Panc1 (cell line): ENCODE data around the gene GRAMD1B. TPM values are rescaled to one million over a fixed set of nuclear protein-coding genes. Genes with fewer than 3 reads are reported as not detected.

ENCODE experiments used
- ATAC-seq: fragments of 200-7000 bp; cut with Tn5 transposase; 2 replicates; pipeline ENCODE4 v1.9.1; 2020; ENCODE audit warnings: mild to moderate bottlenecking, moderate library complexity
- BruUV-seq: library from RNA; stranded (reverse); fragments of 400-500 nt; replicated peaks from 2 replicates; lab custom pipeline; 2021; lab: Mats Ljungman, UMichigan
- CTCF ChIA-PET: fragments of 300-600 bp; sonication (Branson Sonifier 250); formaldehyde crosslinking; loops from one replicate; lab custom pipeline; 2022; ENCODE audit warnings: antibody characterized with exemption; lab: Charles Lee
- POLR2A ChIA-PET: fragments of 300-600 bp; sonication (Branson Sonifier 250); formaldehyde crosslinking; loops from one replicate; lab custom pipeline; 2022; ENCODE audit warnings: antibody characterized with exemption; lab: Charles Lee
- DNase-seq: peaks from one replicate; pipeline ENCODE4 v3.0.0-alpha.2; 2010; ENCODE audit warnings: low read depth, low spot score
- H3K27ac ChIP-seq: 2 replicates; pipeline ENCODE4 v1.5.1; 2011; ENCODE audit warnings: mild to moderate bottlenecking, low read length, inconsistent platforms
- H3K27me3 ChIP-seq: fragments of 200-500 bp; sonication (Bioruptor generic); 2 replicates; pipeline ENCODE4 v1.6.0; 2014; ENCODE audit warnings: low read length, inconsistent platforms; ENCODE audit not compliant: control insufficient read depth, insufficient read depth
- H3K36me3 ChIP-seq: fragments of 200-500 bp; sonication (Bioruptor generic); 2 replicates; pipeline ENCODE4 v1.5.1; 2014; ENCODE audit warnings: inconsistent platforms, mild to moderate bottlenecking, low read length, moderate library complexity; ENCODE audit not compliant: control insufficient read depth, insufficient read depth
- H3K4me1 ChIP-seq: 2 replicates; pipeline ENCODE4 v1.5.1; 2011; ENCODE audit warnings: inconsistent platforms, mild to moderate bottlenecking, low read length, moderate library complexity; ENCODE audit not compliant: control insufficient read depth, insufficient read depth
- H3K4me3 ChIP-seq, 2 experiments: 2 replicates each; pipeline ENCODE4 v1.5.1; 2011 to 2012; ENCODE audit warnings: low read depth in 2 of 2, low read length in 2 of 2, mild to moderate bottlenecking in 2 of 2, inconsistent platforms in 1 of 2, moderate library complexity in 1 of 2
- H3K9me3 ChIP-seq: fragments of 200-500 bp; sonication (Bioruptor generic); 2 replicates; pipeline ENCODE4 v1.5.1; 2014; ENCODE audit warnings: low read depth, mild to moderate bottlenecking, inconsistent platforms, low read length, moderate library complexity; ENCODE audit not compliant: control insufficient read depth, insufficient read depth
- CTCF ChIP-seq: fragments of 450-650 bp; IDR thresholded peaks from 2 replicates; pipeline ENCODE4 v1.5.1; 2017; ENCODE audit warnings: mild to moderate bottlenecking
- POLR2AphosphoS5 ChIP-seq: IDR thresholded peaks from 2 replicates; pipeline ENCODE4 v1.6.1; 2012; ENCODE audit warnings: mild to moderate bottlenecking, low read depth, low read length, moderate library complexity
- REST ChIP-seq, 2 experiments: IDR thresholded peaks; 2 replicates each; pipeline ENCODE4 v1.6.1; 2011 to 2012; ENCODE audit warnings: low read depth in 2 of 2, control low read depth in 1 of 2, low read length in 1 of 2, mild to moderate bottlenecking in 1 of 2, moderate library complexity in 1 of 2; ENCODE audit not compliant: insufficient read depth in 1 of 2
- SIN3A ChIP-seq: IDR thresholded peaks from 2 replicates; pipeline ENCODE4 v1.6.1; 2012; ENCODE audit warnings: low read depth, mild to moderate bottlenecking, low read length, moderate library complexity, borderline replicate concordance; ENCODE audit not compliant: insufficient read depth
- TCF7L2 ChIP-seq: IDR thresholded peaks from 2 replicates; pipeline ENCODE4 v1.6.1; 2011; ENCODE audit warnings: mild to moderate bottlenecking, low read depth, low read length, inconsistent platforms
- in situ Hi-C: cut with HindIII; loops from 2 replicates; pipeline ENCODE4 v1.10.0; 2016; ENCODE audit warnings: low sequenced_read_pairs, low pct_unique_long_range_greater_than_20kb
- intact Hi-C: fragments of 100-400 bp; cut with micrococcal nuclease; formaldehyde crosslinking; loops from one replicate; pipeline ENCODE4 v1.10.0; 2022; ENCODE audit not compliant: unreplicated experiment
- total RNA-seq: library from RNA; stranded (reverse); gene quantifications from one replicate; pipeline ENCODE4 v1.2.1, GENCODE V29; 2021; ENCODE audit not compliant: unreplicated experiment

Gene GRAMD1B
- total RNA-seq, 1 experiment from 2014 or later = 0.46 TPM

- in situ Hi-C loops = no loop called here
- H3K4me1 ChIP-seq = no peaks in the 10 kb centered on the region
- intact Hi-C loops = no loop called here
- no peak overlapping the region for H3K4me3 ChIP-seq
- peaks cover 13% of the 10 kb centered on the region for H3K27me3 ChIP-seq
- TF ChIP-seq SIN3A = no peak
- TF ChIP-seq CTCF = no peak
- TF ChIP-seq POLR2AphosphoS5 = no peak
- TF ChIP-seq REST (IDR thresholded peaks at IDR 0.05; ENCODE audit: insufficient read depth in 1 of 2, low read depth in 2 of 2, low read length in 1 of 2) = no peak
- no peak for TF ChIP-seq TCF7L2
- ChIA-PET CTCF (no interaction called here), POLR2A (no interaction called here)
- no peaks in the 10 kb centered on the region for H3K36me3 ChIP-seq
- no peak overlapping the region for H3K27ac ChIP-seq
- no TSS peak for BruUV-seq
- no peaks in the 10 kb centered on the region for H3K9me3 ChIP-seq
- DNase-seq (no peak), ATAC-seq (no peak)
Measured at GRCh38 chr11:123622576-123622975, 192.5 kb downstream of the GRAMD1B start.

GRCh38 chr11:123624974-123625373 is 194.9 kb downstream of the GRAMD1B start:
- H3K9me3 ChIP-seq = no peaks in the 10 kb centered on the region
- intact Hi-C loops (no loop called here), in situ Hi-C loops (no loop called here)
- ChIA-PET POLR2A (no interaction called here), CTCF (no interaction called here)
- no TSS peak for BruUV-seq
- H3K4me3 ChIP-seq = no peak overlapping the region
- H3K36me3 ChIP-seq = no peaks in the 10 kb centered on the region
- TF ChIP-seq TCF7L2 = no peak
- no peak for TF ChIP-seq SIN3A
- TF ChIP-seq CTCF = no peak
- no peak for TF ChIP-seq REST (IDR thresholded peaks at IDR 0.05; ENCODE audit: insufficient read depth in 1 of 2, low read depth in 2 of 2, low read length in 1 of 2)
- no peak for TF ChIP-seq POLR2AphosphoS5
- DNase-seq = no peak
- H3K27ac ChIP-seq = no peak overlapping the region
- no peaks in the 10 kb centered on the region for H3K4me1 ChIP-seq
- peaks cover 12% of the 10 kb centered on the region for H3K27me3 ChIP-seq
- no peak for ATAC-seq
